Activated CD4-positive, CD25-positive, alpha-beta regulatory T cell treated with anti-CD3 and anti-CD28 coated beads, Interleukin-2, amount 50 U/mL, for 24 hours (primary cell): ENCODE data around the gene LRRFIP1.

ENCODE experiments used
- ATAC-seq, 2 donors: fragments of 150-1000 bp; cut with Tn5 transposase; one replicate each; pipeline ENCODE4 v1.10.0; 2021; ENCODE audit warnings: mild to moderate bottlenecking in 1 of 2, moderate library complexity in 1 of 2

The LRRFIP1 gene

GRCh38 chr2:237691029-237691907 lies 63.9 kb downstream of the LRRFIP1 start:
- no peak for ATAC-seq

DNA sequence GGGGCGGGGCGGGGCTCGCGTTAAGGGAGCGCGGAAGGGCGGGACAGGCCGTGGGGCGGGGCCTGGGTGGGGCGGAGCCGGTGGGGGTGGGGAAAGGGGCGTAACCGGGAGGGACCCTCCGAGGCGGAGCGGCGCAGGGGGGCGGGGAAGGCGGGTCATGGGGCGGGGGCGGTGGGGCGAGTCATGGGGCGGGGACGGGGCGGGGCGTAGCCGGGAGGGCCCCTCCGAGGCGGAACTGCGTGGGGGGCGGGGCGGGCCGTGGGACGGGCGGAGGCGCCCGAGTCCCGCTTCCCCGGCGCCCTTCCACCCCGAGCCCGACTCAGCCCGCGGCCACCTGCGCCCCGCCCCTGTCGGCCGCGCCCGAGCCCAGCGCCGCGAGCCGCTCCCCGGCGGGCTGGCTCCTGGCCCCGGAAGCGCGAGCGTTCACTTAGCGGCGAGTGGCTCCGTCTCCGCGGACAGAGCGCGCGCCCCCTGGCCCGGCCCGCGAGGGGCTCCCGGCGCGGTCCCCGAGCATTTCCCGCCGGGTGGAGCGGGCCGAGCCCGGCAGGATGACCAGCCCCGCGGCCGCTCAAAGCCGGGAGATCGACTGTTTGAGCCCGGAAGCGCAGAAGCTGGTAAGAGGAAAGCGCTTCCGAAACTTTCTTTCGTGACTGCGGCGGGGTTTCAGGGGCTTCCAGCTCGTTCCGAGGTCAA lies 64.7 kb downstream of the LRRFIP1 start:
- ATAC-seq, result peak; percentile 64 to 65

- peak in 1 of 2 donors; percentile 0 for ATAC-seq
Observed at GRCh38 chr2:237692601-237693290, 65.4 kb downstream of the LRRFIP1 start.

GRCh38 chr2:237693291-237693994 lies 66.1 kb downstream of the LRRFIP1 start:
- ATAC-seq, result peak; percentile 62 to 67

DNA sequence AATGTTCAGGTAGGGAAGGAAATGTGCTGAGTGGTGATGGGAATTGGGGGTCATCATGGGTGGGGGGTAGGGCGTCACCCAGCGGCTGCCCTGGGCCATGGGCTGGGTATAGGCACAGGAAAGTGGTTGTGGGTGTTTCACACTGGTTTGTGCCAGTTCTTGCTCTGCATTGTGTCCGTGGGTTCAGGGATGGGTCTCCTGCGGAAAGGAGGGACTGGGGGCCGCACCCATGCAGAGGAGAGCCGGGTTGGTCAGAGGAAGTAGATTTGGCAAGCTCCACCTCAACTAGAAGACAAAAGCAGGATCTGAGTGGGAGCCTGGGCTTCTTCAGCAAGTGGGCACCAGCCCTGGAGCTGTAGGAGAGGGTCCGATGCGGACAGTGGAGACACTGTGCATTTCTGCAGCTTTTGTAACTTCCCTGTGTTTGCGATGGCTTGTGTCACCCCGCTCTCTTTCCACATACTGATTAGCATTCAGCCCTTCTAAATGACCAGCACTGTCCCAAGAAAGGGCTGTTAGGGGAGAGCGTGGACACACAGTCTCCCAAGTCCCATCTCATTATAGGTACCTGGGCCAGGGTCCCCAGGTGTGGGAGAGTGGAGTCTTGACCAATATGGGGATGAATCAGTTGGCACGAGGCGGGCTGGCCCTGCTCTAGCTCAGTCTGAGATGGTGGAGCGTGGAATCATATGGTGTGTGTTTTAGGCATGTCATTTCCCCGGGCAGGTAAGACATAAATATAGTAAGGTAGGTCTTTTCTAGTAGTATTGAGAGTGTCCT lies 67.2 kb downstream of the LRRFIP1 start:
- no peak for ATAC-seq

DNA sequence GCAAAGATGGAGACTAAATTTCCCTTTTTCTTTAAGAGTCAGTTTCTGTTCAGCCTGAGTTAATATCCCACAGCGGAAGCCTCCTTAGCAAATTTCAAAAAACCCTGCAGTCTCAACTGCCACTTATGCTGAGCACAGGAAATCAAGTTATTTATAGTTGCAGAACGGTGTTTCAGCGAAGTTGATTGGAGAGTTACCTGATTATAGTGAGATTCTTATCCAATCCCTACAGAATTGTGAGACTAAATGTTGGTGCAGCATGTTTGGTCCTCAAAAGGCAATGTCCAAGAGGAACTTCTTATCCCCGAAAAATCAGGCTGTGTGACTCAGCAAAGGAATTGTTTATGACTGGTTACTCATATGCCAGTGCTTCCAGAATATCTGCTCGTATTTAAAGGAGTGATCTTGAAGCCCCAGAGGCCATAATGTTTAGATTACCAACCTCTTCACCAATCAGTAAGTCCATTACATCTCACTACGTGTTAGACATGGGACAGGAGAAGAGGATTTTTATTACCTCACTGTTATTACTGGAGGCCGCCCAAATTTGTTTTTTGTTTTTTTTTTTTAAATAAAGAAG lies 67.9 kb downstream of the LRRFIP1 start:
- ATAC-seq, result no peak

DNA sequence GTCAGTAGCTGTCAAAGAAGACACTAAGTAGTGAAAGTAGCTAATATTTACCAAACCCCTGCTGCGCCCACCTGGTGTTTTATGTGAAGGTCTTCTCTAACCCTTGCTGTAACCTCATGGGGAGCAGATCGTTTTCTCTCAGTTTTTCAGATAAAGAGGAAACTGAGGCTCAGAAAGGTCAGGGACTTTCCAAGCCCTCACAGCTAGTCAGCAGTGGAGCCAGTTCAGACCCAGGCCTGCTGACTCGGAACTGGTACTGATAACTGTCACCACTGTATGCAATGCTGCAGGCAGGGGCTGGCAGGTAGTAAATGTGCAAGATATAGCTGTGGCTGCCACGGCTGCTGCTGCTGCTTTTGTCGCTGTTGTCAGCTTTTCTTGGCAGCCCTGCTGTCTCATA lies 69.1 kb downstream of the LRRFIP1 start:
- ATAC-seq, result no peak

DNA sequence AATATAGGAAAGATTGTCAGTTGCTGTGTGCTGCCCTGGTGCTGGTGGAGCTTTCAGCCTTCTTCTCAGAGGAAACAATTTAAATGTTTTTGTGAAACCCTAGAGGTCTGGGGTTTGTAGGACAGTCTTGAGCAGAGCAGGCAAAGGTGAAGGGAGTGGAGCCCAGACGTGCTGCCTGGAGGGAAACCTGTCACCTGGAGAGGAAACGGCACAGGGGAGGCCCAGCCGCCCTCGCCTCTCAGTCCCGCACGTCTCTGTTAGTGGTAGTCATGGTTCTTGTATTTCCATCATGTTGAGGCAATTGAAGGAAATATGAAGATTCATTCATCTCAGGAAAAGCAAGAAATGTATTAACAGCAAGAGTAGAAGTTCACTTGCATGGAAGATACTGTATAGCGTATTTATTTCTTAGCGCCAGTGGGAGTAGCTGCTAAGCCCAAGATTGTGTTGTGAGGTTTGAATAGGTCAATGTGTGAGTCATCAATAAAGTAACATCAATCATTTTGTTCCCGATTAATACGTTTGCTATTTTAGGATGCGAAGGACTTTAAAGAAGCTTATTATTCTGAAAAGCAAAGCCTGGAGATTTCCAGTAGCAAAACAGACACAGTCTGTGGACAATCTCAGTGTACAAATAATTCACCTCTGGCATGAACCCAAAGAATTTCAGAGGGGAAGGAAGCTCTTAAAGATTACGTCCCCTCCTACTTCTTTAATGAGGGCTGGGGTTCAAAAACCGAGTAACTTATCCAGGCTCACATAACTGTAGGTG lies 70.4 kb downstream of the LRRFIP1 start:
- peak in 1 of 2 donors; percentile 8 for ATAC-seq

DNA sequence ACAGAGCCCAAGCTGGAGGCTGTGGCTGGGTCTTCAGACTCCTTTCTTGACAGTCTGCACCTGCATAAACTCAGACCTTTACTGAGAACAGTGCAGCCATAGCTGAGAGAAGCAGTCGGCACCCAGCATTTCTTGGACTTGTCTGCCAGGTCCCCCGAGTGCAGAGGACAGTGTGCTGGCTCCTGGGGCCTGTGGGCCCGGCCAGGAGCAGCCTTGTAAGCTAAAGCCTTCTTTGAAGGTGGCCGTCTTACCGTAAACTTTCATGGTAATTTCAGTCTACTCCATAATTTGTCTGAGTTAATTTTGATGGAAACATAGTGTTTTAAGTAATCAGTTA lies 70.9 kb downstream of the LRRFIP1 start:
- ATAC-seq, result no peak

DNA sequence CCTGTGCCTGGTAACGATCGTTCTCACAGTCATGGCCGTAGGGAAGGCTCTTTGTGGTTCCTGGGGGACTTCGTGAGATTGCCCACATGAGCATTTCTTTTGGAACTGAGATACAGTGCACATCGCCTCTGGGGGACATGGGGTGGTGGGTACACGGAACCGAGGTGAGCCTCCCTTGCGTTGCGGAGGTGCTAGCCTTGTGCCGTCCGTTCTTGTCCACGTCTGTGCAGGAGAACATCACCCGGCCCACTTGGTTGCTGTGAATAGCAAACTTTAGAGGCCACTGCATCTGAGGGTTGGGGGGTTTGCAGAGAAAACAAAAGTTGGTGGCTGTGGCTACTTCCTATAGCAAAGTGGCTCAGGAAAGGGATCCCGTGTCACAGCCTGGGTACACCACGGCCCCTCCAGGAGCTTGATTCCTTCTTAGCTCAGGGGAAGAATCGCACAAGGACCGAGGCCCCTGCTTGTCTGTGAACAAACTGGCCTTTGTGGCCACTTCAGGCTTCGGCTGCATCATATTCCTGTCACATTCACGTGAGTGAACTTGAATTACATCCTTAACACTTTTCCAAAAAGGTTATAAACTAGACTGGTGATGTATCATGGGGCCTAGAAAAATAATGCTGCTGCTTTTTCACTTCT lies 72.6 kb downstream of the LRRFIP1 start:
- ATAC-seq, result no peak

GRCh38 chr2:237700512-237701032 lies 73.2 kb downstream of the LRRFIP1 start:
- peak; percentile 64 to 71 for ATAC-seq

GRCh38 chr2:237701033-237701858 lies 73.9 kb downstream of the LRRFIP1 start:
- no peak for ATAC-seq

DNA sequence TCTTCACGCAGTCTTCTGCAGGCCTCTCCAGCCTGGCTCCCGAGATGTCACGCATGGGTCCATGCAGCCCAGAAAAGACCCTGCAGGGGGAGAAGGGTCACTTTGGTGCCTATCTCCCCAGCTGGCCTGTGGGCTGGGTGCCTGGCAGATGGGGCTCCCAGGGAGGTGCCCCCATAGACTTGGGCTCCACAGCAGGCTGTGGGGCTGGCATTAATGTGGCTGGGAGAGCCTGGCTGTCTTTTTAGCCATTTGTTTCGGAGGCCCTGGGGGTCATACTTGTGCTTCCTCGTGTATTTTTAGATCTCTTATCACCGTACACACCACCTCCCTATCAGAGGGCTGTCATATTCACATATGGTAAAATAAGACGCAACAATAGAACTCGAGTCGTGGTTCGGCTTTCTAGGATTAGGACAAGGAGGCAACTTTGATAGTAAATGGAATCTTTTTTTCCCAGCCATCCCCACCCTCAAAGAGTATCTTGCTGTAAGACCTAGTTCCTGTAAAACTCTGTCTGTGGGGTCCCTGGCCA lies 74.5 kb downstream of the LRRFIP1 start:
- ATAC-seq, result no peak

DNA sequence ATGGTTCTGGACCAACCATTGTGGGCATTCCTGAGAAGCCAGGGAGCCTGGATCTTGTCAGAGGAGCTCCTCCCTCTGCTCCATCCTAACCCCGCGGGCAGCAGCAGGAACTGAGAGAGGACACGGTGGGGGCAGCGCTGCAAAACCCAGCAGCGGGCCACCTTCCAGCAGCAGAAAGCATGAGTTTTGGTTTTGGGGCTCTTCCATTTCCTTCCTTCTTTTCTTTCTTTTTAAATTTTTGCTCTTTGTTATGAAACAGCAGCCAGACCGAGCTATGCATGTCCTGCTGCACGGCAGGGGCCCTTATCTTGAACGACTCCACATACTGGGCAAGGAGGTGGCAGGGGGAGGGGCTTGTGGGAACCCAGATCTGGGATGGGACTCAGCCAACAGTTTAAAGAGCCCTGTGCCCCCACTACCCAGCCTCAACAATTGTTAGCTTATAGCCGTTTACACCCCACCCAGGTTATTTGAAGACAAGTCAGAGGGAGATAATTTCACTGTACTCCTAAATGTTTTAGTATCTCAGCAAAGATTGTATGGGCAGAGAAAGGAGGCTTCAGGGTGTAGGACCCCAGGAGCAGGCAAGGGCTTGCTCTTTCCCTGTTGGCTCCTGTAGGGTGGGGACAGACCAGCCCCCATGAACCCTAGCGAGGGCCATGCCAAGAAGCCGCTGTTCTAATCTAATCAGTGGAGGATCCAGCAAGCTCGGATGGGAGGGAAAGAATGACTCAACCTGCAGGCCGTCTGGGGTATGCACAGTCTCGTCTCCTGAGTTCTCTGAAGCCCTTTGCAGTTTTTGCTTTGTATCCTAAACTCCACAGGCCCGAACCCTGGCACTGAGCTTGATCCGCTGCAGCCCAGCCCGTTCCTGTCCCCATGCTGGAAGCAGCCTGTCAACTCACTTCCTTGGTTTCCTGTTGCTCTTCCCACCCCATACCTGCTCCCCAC lies 75.3 kb downstream of the LRRFIP1 start:
- peak; percentile 56 to 63 for ATAC-seq

DNA sequence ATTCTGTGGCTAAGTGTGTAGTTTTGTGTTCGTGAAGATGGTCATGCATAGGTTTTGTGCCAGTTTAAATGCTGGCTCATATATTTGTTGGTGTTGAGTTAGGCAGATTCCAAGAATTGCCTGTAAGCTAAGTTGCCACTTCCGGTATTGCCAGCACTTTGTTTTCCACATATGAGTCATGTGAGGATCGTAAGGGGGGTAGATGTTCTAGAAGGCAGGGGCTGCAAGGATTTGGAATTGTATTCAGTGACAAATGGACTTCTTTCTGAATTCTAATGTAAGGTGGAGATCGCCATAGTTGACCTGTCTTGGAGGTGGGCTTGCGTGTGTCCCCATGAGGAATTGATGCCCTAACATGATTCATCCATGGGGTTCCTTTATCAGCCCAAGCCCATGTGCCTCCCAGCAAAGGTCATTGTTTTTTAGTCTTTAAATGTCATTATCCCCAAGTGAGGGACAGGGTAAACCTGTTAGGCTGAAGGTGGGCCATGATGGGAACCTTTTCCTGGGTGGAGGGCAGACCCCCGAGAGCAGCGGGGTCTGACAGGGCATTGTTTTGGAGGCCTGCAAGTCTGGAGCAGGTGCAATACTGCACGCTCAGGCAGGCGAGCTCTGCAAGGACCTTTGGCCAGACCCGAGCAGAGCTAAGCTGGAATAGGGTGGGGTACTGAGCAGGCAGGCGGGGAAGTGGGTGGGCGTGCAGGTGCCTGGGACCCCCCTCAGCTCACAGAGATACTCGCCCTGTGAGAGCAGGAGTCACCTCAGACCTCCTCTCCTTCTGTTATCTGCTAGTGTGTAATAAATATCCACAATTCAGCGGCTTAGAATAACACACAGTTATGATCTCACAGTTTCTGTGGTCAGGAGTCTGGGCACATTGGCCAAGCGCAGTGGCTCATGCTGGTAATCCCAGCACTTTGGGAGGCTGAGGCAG lies 77.4 kb downstream of the LRRFIP1 start:
- ATAC-seq, result no peak

GRCh38 chr2:237706257-237706656 lies 78.9 kb downstream of the LRRFIP1 start:
- ATAC-seq, result no peak

GRCh38 chr2:237708065-237708398 lies 80.6 kb downstream of the LRRFIP1 start:
- ATAC-seq, result no peak
